IMR-90 (cell line): ENCODE measurements around the gene CCDC141. TPM values are rescaled to one million over a fixed set of nuclear protein-coding genes. Genes with fewer than 3 reads are reported as not detected.

Experiments
- ATAC-seq: fragments of 200-7000 bp; cut with Tn5 transposase; 2 replicates; pipeline ENCODE4 v1.9.1; 2020; ENCODE audit warnings: low read depth, mild to moderate bottlenecking, moderate library complexity
- BruUV-seq: library from RNA; stranded (reverse); fragments of 400-500 nt; replicated peaks from 2 replicates; lab custom pipeline; 2021; lab: Mats Ljungman, UMichigan
- CTCF ChIA-PET: fragments of 300-600 bp; formaldehyde crosslinking; extraction: SDS; loops from one replicate; lab custom pipeline; 2021; ENCODE audit warnings: antibody characterized with exemption; lab: Yijun Ruan, JAX
- POLR2A ChIA-PET: fragments of 300-600 bp; sonication (Branson Sonifier 250); formaldehyde crosslinking; loops from one replicate; lab custom pipeline; 2022; ENCODE audit warnings: antibody characterized with exemption; ENCODE audit not compliant: unreplicated experiment; lab: Charles Lee
- DNase-seq: peaks from one replicate; pipeline ENCODE4 v3.0.0; 2013
- H2AFZ ChIP-seq: replicated peaks from 2 replicates; pipeline ENCODE3; 2013; ENCODE audit warnings: low read length, mild to moderate bottlenecking; ENCODE audit not compliant: poor library complexity
- H2AK5ac ChIP-seq: 2 replicates; pipeline ENCODE4 v1.6.1; 2013; ENCODE audit warnings: low read depth, low read length, inconsistent platforms
- H2AK9ac ChIP-seq: replicated peaks from 2 replicates; pipeline ENCODE3; 2013; ENCODE audit warnings: mild to moderate bottlenecking, low read depth, low read length, moderate library complexity; ENCODE audit not compliant: poor library complexity
- H2BK120ac ChIP-seq: 2 replicates; pipeline ENCODE4 v1.6.1; 2013; ENCODE audit warnings: low read depth, low read length, inconsistent platforms
- H2BK15ac ChIP-seq: 3 replicates; pipeline ENCODE4 v1.6.1; 2013; ENCODE audit warnings: low read depth, low read length, inconsistent platforms
- H2BK20ac ChIP-seq: 2 replicates; pipeline ENCODE4 v1.6.1; 2013; ENCODE audit warnings: low read depth, mild to moderate bottlenecking, inconsistent platforms, low read length, moderate library complexity
- H2BK5ac ChIP-seq: 2 replicates; pipeline ENCODE4 v1.6.1; 2013; ENCODE audit warnings: mild to moderate bottlenecking, low read depth, low read length, inconsistent platforms; ENCODE audit not compliant: poor library complexity, severe bottlenecking
- H3K14ac ChIP-seq: replicated peaks from 2 replicates; pipeline ENCODE4 v1.6.1; 2013; ENCODE audit warnings: low read depth, low read length, inconsistent platforms
- H3K18ac ChIP-seq: 2 replicates; pipeline ENCODE4 v1.6.1; 2013; ENCODE audit warnings: low read depth, low read length, control low read depth
- H3K23ac ChIP-seq: 2 replicates; pipeline ENCODE4 v1.6.1; 2013; ENCODE audit warnings: low read depth, low read length, inconsistent platforms
- H3K27ac ChIP-seq: 2 replicates; pipeline ENCODE4 v1.5.1; 2013; ENCODE audit warnings: mild to moderate bottlenecking, control low read depth, low read length; ENCODE audit not compliant: insufficient read depth
- H3K27me3 ChIP-seq: 2 replicates; pipeline ENCODE4 v1.6.1; 2013; ENCODE audit warnings: low read length; ENCODE audit not compliant: control insufficient read depth, insufficient read depth
- H3K36me3 ChIP-seq: 2 replicates; pipeline ENCODE4 v1.6.1; 2013; ENCODE audit warnings: low read length, mixed read lengths; ENCODE audit not compliant: control insufficient read depth, insufficient read depth
- H3K4ac ChIP-seq: 2 replicates; pipeline ENCODE4 v1.6.1; 2013; ENCODE audit warnings: low read depth, low read length, inconsistent platforms
- H3K4me1 ChIP-seq: 2 replicates; pipeline ENCODE4 v1.6.1; 2013; ENCODE audit warnings: low read length, mixed read lengths; ENCODE audit not compliant: control insufficient read depth, insufficient read depth
- H3K4me2 ChIP-seq: 2 replicates; pipeline ENCODE4 v1.6.1; 2013; ENCODE audit warnings: low read depth, mild to moderate bottlenecking, control low read depth, low read length, moderate library complexity
- H3K4me3 ChIP-seq: 2 replicates; pipeline ENCODE4 v1.5.1; 2013; ENCODE audit warnings: low read depth, mild to moderate bottlenecking, control low read depth, low read length, moderate library complexity; ENCODE audit not compliant: insufficient read depth
- H3K56ac ChIP-seq: 2 replicates; pipeline ENCODE4 v1.6.1; 2013; ENCODE audit warnings: low read length, inconsistent platforms; ENCODE audit not compliant: insufficient read depth; ENCODE audit errors: extremely low read depth
- H3K79me1 ChIP-seq, 2 experiments: 2 replicates each; pipeline ENCODE4 v1.6.1; 2013; ENCODE audit warnings: low read length in 2 of 2, inconsistent platforms in 1 of 2, low read depth in 1 of 2
- H3K9ac ChIP-seq: 2 replicates; pipeline ENCODE4 v1.6.1; 2013; ENCODE audit warnings: low read depth, low read length, control low read depth
- H3K9me1 ChIP-seq: 2 replicates; pipeline ENCODE4 v1.6.1; 2013; ENCODE audit warnings: low read length, inconsistent platforms; ENCODE audit not compliant: insufficient read depth
- H3K9me3 ChIP-seq: 2 replicates; pipeline ENCODE4 v1.6.1; 2013; ENCODE audit warnings: low read length; ENCODE audit not compliant: control insufficient read depth, insufficient read depth
- H4K20me1 ChIP-seq: 2 replicates; pipeline ENCODE4 v1.6.1; 2013; ENCODE audit warnings: low read length, inconsistent platforms; ENCODE audit not compliant: insufficient read depth
- H4K5ac ChIP-seq: 2 replicates; pipeline ENCODE4 v1.6.1; 2013; ENCODE audit warnings: mild to moderate bottlenecking, low read depth, low read length, control low read depth
- H4K8ac ChIP-seq, 2 experiments: 2 replicates each; pipeline ENCODE4 v1.6.1; 2013; ENCODE audit warnings: low read depth in 2 of 2, low read length in 2 of 2, control low read depth in 1 of 2, inconsistent platforms in 1 of 2
- H4K91ac ChIP-seq: 2 replicates; pipeline ENCODE4 v1.6.1; 2013; ENCODE audit warnings: low read depth, low read length, inconsistent platforms; ENCODE audit not compliant: insufficient read depth
- CHD1 ChIP-seq: IDR thresholded peaks from 2 replicates; pipeline ENCODE4 v1.6.1; 2012; ENCODE audit warnings: low read depth, low read length, improper control_type of control experiment
- MAFK ChIP-seq: IDR thresholded peaks from 2 replicates; pipeline ENCODE4 v1.6.1; 2012; ENCODE audit warnings: low read depth, low read length, improper control_type of control experiment
- NFE2L2 ChIP-seq: fragments of 150-350 bp; IDR thresholded peaks from 2 replicates; pipeline ENCODE4 v1.6.1; 2016; ENCODE audit warnings: low read depth, mild to moderate bottlenecking, low read length
- RAD21 ChIP-seq: IDR thresholded peaks from 2 replicates; pipeline ENCODE4 v1.6.1; 2012; ENCODE audit warnings: low read length, improper control_type of control experiment
- RFX5 ChIP-seq: IDR thresholded peaks from 2 replicates; pipeline ENCODE4 v1.8.0; 2012; ENCODE audit warnings: low read depth, mild to moderate bottlenecking, low read length, moderate library complexity
- WGBS, 2 experiments: methylation state at CpG; one replicate each; pipeline versions ENCODE4 v1.1.5 to v1.1.7; 2013; ENCODE audit warnings: missing lambda C conversion rate in 2 of 2; ENCODE audit not compliant: insufficient read length in 1 of 2; ENCODE audit errors: extremely low coverage in 2 of 2; 5-methylcytosine and 5-hydroxymethylcytosine counted together
- dilution Hi-C: fragments of 300-500 bp; cut with HindIII; formaldehyde crosslinking; loops from one replicate; pipeline ENCODE4 v1.14.3; 2018; ENCODE audit warnings: low sequenced_read_pairs; ENCODE audit not compliant: unreplicated experiment
- in situ Hi-C: fragments of 300-500 bp; cut with MboI; formaldehyde crosslinking; loops from 3 replicates; pipeline ENCODE4 v1.14.3; 2019; ENCODE audit warnings: low sequenced_read_pairs, inconsistent platforms, mixed read lengths
- intact Hi-C: fragments of 100-400 bp; cut with micrococcal nuclease; formaldehyde crosslinking; loops from 2 replicates; pipeline ENCODE4 v1.10.0; 2022
- polyA plus RNA-seq, 3 experiments: library from polyadenylated mRNA; depleted of rRNA; stranded (reverse); fragments of >200 nt; gene quantifications; 2 replicates each; pipeline ENCODE4 v1.2.3, GENCODE V29; 2012; ENCODE audit warnings: low replicate concordance in 1 of 3
- total RNA-seq: library from RNA; depleted of rRNA; stranded (reverse); fragments of >200 nt; gene quantifications from 2 replicates; pipeline ENCODE4 v1.2.3, GENCODE V29; 2012

Gene CCDC141
- total and polyA plus RNA-seq, 2 of the 4 experiments (the other 2 are of a cell fraction) = not detected

DNA sequence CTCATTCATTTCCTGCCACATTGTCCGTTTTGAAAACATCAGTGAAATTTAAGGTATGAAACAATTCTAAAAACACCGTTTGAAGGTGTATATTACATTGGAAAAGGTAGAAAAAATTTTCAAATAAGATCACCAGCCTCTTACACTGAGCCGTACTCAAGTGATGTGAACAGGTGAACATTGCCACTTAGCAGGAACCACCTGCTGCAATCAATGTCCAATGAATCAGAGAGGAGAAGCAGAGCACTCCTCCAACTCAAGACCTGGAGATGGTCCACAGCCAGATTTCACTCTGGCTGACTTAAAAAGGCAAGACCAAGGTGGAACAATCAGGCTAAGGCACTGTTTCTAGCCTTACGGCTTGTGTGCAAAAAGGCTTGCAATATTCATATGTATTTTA lies 132.4 kb downstream of the CCDC141 start:
- Histone ChIP-seq H2AK5ac (no peak overlapping the region), H4K20me1 (no peaks in the 10 kb centered on the region), H3K14ac (no peak overlapping the region), H2AFZ (no peak overlapping the region), H3K4ac (no peak overlapping the region), H2BK20ac (no peak overlapping the region), H3K4me2 (no peak overlapping the region), H3K9me1 (no peaks in the 10 kb centered on the region), H3K56ac (no peak overlapping the region), H3K27me3 (peaks cover 2% of the 10 kb centered on the region), H4K91ac (no peak overlapping the region), H3K4me1 (no peaks in the 10 kb centered on the region), H3K79me1 (no peaks in the 10 kb centered on the region), H4K5ac (no peak overlapping the region), H2BK15ac (no peak overlapping the region), H3K9me3 (no peaks in the 10 kb centered on the region), H2BK5ac (no peak overlapping the region), H3K27ac (no peak overlapping the region), H3K23ac (no peak overlapping the region), H2BK120ac (no peak overlapping the region), H3K36me3 (no peaks in the 10 kb centered on the region), H3K4me3 (no peak overlapping the region), H2AK9ac (no peak overlapping the region), H3K9ac (no peak overlapping the region), H4K8ac (no peak overlapping the region), H3K18ac (no peak overlapping the region)
- intact Hi-C loops = loop anchor here (10.0 kb wide), 1 partner anchor 803 kb away; the partner anchor contains the start of gene RBM45
- in situ Hi-C loops = loop anchor here (10.0 kb wide), 1 partner anchor 123 kb away; no protein-coding TSS in a partner anchor
- dilution Hi-C loops = no loop called here
- BruUV-seq = no TSS peak
- no peak for DNase-seq
- TF ChIP-seq RAD21 (no peak), NFE2L2 (no peak), MAFK (no peak), CHD1 (no peak), RFX5 (no peak)
- CTCF ChIA-PET = interaction anchor here (0.7 kb wide), 1 partner anchor 238 kb away, joined by 3 read pairs; no protein-coding TSS in a partner anchor
- WGBS, 2 experiments = no CpG with 5 or more reads among the region's 4 CpGs
- POLR2A ChIA-PET = no interaction called here
- no peak for ATAC-seq
